ENCODE results near the gene GLI3.
"Not testable (repeated sequence)": the region's sequence is repeated elsewhere in the genome, so short reads cannot be mapped to it uniquely, and the experiment has no call there.

The GLI3 gene

DNA sequence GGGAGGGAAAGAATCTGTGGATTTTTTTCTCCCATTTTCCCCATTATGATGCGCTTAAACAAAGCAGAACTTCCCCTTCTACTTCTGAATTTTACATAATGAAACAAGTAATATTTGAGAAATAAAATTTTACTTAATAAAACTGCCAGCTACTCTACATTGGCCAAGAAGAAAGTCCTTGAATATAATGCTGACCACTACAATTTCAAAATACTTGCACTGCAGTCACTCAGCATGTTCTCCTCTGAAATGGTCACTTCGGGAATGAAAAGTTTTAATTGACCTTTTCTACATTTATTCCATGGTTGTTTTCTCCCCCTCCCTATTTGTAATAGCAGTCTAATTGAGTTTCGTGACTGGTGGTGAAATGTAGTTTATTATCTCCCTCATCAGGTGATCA, 23.9 kb downstream of the GLI3 start:
- in situ Hi-C loops (cut with MboI; ENCODE audit: low sequenced_read_pairs) = no loop called here

- in situ Hi-C loops (cut with MboI; ENCODE audit: low sequenced_read_pairs) = no loop called here
These were observed 24.4 kb downstream of the GLI3 start for GRCh38 chr7:42212541-42213090.

DNA sequence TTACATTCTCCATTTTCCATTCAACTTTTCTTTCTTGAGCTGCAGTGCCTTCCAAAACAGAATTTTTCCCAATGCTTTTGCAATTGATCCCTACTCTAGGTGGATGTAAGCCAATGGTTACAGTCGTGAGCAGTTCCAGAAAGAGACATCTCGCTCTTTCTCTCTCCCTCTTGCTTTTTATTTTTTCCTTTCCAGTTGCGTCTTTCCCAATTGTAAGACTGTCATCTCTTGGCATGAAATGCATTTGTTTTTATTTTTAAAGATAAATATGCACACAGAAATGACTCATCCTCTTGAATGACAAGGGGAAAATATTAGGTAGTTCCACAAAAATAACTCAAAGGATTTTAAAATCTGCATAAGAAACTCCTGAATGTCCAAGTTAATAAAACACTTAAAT, 25.1 kb downstream of the GLI3 start:
- in situ Hi-C loops (cut with MboI; ENCODE audit: low sequenced_read_pairs) = no loop called here

- in situ Hi-C loops (cut with MboI; ENCODE audit: low sequenced_read_pairs) = no loop called here
These were observed 26.2 kb downstream of the GLI3 start for GRCh38 chr7:42210779-42211178.

GRCh38 chr7:42210333-42210732, 26.7 kb downstream of the GLI3 start:
- in situ Hi-C loops (cut with MboI; ENCODE audit: low sequenced_read_pairs) = no loop called here

GRCh38 chr7:42209085-42209484, 27.9 kb downstream of the GLI3 start:
- in situ Hi-C loops (cut with MboI; ENCODE audit: low sequenced_read_pairs) = not testable (repeated sequence)

DNA sequence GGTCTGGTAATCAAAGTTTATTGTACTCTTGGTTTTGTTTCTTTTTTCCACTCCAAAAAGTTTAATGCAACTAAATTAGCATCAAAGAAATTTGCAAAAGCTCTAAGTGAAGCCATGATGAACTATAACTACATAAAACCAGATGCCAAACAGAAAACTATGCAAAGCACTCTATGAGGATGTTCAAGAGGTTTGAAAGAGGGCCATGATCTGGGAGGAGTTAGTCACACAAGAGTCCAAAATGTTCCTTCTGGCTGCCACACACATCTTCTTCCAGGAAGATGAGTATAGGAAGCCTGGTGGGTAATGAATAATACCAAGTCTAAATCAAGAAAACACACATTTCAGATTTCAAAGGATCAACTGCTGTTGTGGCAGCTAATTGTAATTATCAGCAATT, 28.4 kb downstream of the GLI3 start:
- in situ Hi-C loops (cut with MboI; ENCODE audit: low sequenced_read_pairs) = no loop called here

- in situ Hi-C loops (cut with MboI; ENCODE audit: low sequenced_read_pairs) = no loop called here
These were observed 29.6 kb downstream of the GLI3 start for GRCh38 chr7:42207420-42207819.

DNA sequence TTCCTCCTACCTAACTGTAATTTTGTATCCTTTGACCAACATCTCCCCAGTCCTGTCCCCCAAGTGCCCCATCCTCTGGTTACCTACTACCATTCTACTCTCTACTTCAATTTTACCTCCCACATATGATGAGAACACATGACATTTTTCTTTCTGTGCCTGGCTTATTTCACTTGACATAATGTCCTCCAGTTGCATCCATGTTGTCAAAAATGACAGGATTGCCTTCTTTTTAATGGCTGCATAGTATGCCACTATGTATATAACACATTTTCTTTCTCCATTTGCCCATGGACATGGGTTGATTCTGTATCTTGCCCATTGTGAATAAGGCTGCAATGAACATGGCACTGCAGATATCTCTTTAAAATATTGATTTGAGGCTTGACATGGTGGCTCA, 33.7 kb downstream of the GLI3 start:
- in situ Hi-C loops (cut with MboI; ENCODE audit: low sequenced_read_pairs) = no loop called here

DNA sequence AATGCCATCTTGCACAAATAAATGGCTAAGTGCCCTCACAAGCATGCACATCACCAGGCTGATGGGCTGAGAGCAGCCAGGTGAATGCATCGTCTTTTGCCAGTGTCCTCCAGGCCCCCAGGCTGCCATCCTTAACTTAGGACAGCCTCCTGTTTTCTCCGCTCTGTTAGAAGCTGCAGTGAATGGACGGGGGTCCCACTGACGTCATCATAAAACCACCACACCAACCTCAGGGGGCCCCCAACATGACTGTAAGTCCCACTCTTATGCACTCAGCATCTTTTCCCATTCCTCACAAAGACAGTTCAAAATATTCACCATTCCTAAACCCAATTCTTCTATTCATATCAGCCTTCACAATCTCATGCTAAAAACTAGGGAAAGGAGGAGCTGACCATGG, 34.4 kb downstream of the GLI3 start:
- in situ Hi-C loops (cut with MboI; ENCODE audit: low sequenced_read_pairs) = no loop called here

- in situ Hi-C loops (cut with MboI; ENCODE audit: low sequenced_read_pairs) = no loop called here
These were observed 37.9 kb downstream of the GLI3 start for GRCh38 chr7:42198974-42199668.

DNA sequence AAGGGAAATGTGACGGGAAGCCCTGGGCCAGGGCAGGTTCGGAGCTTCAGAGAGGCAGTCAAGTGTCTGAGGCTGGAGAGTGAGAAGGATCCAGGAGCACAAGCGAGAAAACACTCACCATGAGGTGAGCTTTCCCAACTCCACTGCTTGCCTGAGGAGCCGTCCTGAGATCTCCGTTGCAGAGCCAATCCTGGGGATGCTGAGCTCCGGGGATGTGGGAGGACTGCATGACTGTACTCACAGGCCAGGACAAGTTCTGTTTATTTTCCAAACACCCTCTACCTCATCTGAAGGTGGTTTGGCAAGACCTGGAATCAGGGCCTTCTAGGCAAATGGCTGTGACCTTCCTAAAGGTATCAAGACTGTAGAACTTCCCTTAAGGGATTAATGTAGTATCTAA, 38.7 kb downstream of the GLI3 start:
- in situ Hi-C loops (cut with MboI; ENCODE audit: low sequenced_read_pairs) = no loop called here

- in situ Hi-C loops (cut with MboI; ENCODE audit: low sequenced_read_pairs) = no loop called here
These were observed 39.6 kb downstream of the GLI3 start for GRCh38 chr7:42197451-42197850.

DNA sequence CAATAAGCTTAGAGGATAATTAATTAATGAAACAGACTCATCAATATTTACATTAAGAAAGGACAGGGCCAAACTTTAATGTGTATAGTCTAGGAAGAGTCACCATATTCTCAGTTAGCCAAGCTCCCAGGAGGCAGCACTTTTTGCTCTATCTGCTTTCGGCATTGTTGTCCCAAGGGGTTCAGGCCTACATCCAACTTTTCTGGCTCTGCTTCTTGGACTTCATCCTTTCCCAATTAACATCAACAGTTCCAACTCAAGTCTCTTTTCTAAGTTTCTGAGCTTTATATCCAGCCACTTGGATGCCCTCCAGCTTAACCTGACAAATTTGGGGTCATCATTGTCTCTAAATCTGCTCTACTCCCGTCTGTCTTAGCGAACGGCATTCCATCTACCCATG, 42.8 kb downstream of the GLI3 start:
- in situ Hi-C loops (cut with MboI; ENCODE audit: low sequenced_read_pairs) = no loop called here

DNA sequence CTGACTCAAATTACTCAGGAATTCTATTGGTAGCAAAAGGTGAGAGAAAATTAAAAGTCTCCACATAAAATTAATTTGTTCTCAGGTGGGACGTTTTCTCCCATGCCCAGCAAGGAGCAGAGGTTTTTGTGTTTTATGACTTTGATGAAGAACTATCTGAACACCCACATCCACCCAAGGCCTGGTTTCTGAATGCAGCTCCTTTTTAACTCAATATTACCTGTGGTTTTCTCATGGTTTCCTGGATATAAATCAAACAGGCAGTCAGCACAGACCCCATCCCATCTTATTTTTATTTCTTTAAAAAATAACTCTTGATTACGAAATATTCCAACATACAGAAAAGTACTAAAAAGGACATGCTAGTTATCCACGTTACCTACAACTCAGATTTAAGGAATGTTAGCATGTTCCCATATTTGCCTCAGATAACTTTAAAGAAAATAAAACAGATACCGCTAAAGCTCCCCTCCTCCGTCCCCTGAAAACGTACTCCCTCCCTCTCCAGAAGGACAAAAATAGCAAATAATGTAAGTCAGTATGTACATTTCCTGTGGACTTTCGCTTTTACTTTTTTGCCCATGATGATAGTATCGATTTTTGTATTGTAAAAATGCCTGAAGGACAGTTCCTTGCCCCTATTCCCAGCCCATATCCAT, 43.4 kb downstream of the GLI3 start:
- in situ Hi-C loops (cut with MboI; ENCODE audit: low sequenced_read_pairs) = no loop called here

DNA sequence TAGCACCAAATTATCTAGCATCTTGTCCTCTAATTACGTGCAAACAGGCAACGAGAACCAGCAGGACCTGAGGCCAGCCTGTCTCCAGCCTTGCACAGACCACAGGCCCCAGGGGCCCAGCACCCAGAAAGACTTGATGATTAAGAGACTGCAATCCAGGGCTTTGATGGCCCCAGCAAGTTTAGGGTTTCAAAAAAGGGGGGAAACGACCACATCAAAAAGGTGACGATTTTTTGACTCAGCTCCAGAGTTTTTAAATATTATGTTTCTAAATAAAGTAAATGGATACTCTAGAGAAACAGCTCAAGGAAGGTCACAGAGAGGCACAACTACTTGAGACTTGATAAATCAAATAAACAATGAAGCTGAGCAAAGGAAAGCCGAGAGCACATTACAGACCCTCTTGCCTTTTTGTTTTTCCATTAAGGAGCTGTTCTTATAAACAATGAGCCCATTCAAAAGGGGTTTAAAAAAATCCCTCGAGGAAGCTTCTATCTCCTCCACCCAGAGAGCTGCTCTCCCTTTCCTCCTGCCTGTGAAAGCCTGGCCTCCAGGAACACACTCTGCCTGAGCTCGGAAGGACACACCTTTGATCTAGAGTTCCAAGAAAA, 44.1 kb downstream of the GLI3 start:
- in situ Hi-C loops (cut with MboI; ENCODE audit: low sequenced_read_pairs) = no loop called here

- in situ Hi-C loops (cut with MboI; ENCODE audit: low sequenced_read_pairs) = no loop called here
These were observed 44.9 kb downstream of the GLI3 start for GRCh38 chr7:42192066-42192465.

DNA sequence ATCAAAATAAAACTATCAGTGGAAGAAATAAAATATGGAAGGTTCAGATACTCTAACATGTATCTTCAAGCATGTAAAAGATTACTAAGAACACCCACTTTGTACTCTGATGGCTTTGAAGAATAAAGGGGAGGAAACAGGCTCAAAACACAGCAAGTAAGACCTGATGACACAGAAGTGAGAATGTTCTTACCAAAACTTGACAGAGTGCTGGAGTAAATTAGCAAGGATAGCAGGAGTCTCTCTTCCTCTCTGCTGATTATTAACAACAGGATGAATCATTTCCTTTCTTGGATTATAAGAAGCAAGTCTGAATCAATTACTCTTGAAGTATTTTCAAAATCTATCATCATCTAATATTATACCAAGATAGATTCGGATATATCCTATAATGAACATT, 47.5 kb downstream of the GLI3 start:
- in situ Hi-C loops (cut with MboI; ENCODE audit: low sequenced_read_pairs) = no loop called here

DNA sequence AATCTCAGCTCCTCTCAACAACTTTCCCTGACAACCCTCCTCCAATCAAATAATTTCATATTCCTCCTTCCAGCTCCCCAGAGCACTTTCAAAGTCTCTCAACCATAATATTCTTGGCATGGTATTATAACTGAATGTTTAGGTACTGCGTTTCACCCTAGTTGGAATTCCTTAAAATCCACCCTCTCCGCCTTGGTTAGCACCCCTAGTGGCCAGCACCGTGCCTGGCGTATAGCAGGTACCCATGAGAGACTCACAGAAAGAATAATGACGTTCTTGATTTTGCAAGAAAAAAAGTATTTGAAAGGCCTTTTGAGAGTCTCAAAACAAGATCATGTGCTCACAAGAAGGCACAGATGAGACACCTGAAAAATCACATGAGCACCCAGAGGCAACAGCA, 50.9 kb downstream of the GLI3 start:
- in situ Hi-C loops (cut with MboI; ENCODE audit: low sequenced_read_pairs) = no loop called here

GRCh38 chr7:42185726-42186125, 51.3 kb downstream of the GLI3 start:
- in situ Hi-C loops (cut with MboI; ENCODE audit: low sequenced_read_pairs) = no loop called here

DNA sequence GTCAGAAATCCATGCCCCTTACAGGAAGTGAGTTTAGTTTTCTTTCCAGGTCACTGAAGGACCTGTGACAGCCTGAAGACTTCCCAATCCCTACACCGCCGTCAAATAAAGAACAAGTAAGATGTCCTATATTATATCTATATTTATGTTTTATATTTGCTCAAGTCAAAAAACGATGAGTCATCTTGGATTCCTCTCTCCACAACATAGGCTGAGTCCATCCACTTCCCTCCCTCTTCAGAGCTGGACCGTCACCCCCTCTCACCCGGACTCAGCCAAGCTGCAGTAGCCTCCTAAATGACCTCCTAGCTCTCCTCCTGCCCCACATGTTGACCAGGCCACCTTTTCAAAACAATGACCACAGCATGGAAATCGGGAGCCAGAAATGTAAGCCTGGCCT, 53.5 kb downstream of the GLI3 start:
- in situ Hi-C loops (cut with MboI; ENCODE audit: low sequenced_read_pairs) = no loop called here

GRCh38 chr7:42181566-42181965, 55.4 kb downstream of the GLI3 start:
- in situ Hi-C loops (cut with MboI; ENCODE audit: low sequenced_read_pairs) = no loop called here

All from HL-60/S4 treated with retinoic acid at 250 ng/mL for 4 days and 3 days (cell line).